GM20000 (cell line): ENCODE data around the gene MTPN.

ENCODE experiments used
- DNase-seq: peaks from one replicate; pipeline ENCODE4 v3.0.0; 2012; ENCODE audit warnings: low spot score
- TF ChIP-seq, protein P1 (sequence below): IDR thresholded peaks from 2 replicates; pipeline ENCODE4 v1.5.1; 2012; ENCODE audit warnings: mild to moderate bottlenecking, control low read depth; ENCODE audit errors: extremely low read depth, missing control alignments

MTPN gene

DNA sequence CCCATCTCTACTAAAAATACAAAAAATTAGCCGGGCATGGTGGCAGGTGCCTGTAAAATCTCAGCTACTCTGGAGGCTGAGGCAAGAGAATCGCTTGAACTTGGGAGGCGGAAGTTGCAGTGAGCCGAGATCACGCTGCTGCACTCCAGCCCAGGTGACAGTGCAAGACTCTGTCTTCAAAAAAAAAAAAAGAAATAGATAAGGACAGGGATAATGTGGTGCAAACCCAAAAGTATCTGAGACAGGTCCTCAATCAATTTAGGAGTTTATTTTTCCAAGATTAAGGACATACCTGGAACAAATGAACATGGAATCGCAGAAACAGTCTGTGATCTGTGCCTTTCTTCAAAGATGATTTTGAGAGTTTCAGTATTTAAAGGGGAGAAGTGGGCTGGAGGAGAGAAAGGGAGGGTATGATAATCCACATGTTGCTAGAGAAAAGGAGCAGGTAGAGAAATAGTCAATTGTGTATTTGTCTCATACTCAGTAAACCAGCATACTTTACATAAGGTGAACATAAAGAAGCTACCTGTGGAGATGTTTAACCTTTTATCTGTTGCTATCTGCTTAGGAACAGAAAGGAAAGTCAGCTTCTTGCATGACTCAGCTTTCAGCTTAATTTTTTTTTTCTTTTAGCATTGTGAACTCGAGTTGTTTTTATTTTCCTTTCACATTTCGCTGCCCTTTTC is 4.9 kb upstream of the MTPN start:
- DNase-seq, result no peak
- TF ChIP-seq, protein P1, sequence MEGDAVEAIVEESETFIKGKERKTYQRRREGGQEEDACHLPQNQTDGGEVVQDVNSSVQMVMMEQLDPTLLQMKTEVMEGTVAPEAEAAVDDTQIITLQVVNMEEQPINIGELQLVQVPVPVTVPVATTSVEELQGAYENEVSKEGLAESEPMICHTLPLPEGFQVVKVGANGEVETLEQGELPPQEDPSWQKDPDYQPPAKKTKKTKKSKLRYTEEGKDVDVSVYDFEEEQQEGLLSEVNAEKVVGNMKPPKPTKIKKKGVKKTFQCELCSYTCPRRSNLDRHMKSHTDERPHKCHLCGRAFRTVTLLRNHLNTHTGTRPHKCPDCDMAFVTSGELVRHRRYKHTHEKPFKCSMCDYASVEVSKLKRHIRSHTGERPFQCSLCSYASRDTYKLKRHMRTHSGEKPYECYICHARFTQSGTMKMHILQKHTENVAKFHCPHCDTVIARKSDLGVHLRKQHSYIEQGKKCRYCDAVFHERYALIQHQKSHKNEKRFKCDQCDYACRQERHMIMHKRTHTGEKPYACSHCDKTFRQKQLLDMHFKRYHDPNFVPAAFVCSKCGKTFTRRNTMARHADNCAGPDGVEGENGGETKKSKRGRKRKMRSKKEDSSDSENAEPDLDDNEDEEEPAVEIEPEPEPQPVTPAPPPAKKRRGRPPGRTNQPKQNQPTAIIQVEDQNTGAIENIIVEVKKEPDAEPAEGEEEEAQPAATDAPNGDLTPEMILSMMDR, result no peak

GRCh38 chr7:135980665-135981180 is 3.6 kb upstream of the MTPN start:
- peak; percentile 39 for DNase-seq
- TF ChIP-seq, protein P1, result no peak

DNA sequence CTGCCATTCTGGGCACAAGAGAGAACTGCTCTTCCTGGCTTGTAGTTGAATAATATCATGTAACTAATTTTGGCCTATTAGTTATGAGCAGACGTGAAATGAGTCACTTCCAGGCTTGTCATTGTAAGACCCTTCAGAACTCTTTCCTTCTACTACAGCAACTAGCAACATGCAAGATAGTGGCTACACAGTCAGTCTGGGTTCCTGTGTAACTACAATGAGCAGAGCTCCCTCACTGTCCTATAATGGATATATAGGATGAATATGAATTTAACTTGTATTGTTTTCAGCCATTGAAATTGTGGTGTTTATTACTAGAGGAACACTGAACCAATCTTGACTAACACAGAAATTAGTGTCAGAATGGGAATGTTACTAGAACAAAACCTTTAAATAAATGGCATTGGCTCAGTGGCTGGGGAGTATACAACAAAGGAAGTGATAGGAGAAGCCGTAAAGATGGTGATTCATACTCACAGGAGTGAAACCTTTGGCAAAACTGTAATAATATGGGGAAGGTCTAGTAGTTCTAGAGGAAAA is 2.9 kb upstream of the MTPN start:
- TF ChIP-seq, protein P1, result no peak
- no peak for DNase-seq

- DNase-seq, result no peak
- TF ChIP-seq, protein P1, result no peak
Measured at GRCh38 chr7:135979471-135980011, 2.4 kb upstream of the MTPN start.

DNA sequence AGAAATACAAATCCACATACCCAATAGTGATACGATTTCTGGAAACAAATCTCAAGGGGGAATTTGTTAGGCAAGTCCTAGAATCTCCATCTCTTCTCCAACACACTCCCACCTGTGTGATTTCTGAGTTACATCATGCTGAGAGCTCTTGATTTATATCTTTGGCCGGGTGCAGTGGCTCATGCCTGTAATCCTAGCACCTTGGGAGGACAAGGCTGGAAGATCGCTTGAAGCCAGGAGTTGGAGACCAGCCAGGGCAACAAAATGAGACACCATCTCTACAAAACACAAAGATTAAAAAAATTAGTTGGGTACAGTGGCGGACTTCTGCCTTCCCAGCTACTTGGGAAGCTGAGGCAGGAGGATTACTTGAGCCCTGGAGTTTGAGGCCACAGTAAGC is 1.5 kb upstream of the MTPN start:
- no peak for DNase-seq
- TF ChIP-seq, protein P1, result no peak

DNA sequence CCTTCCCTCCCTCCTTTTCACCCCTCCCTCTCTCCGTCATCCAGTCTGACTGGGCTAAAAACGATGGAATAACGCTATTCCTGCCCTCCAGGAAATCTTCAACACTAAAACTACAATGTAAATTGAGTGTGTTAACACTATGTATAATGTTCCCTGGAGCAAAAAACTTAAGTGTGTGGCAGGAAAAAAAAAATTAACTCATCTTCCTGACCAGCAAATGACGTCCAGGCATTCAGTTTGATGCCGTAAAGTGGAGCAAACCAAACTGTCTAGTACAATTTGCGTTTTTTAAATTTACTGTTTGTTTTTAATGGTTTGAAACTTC is 545 bp upstream of the MTPN start:
- no peak for DNase-seq

More for the DNA sequence above, 545 bp upstream of the MTPN start:
- TF ChIP-seq, protein P1, result no peak
